ENCODE measurements around the gene FCAR. TPM values are rescaled to one million over a fixed set of nuclear protein-coding genes. Genes with fewer than 3 reads are reported as not detected.
"Not testable (repeated sequence)": the region's sequence is repeated elsewhere in the genome, so short reads cannot be mapped to it uniquely, and the experiment has no call there.

FCAR gene
- total and polyA plus RNA-seq, 10 donors, result 0.59 to 86.3 (median 18.6) TPM

GRCh38 chr19:54893406-54893805 is 19.4 kb downstream of the FCAR start:
- peak; percentile 41 for DNase-seq
- Histone ChIP-seq H3K4me3 (no peak overlapping the region), H3K27me3 (replicated peaks in 1 of 7) (peaks cover 0 to 5% (median 0%) of the 10 kb centered on the region in 7 donors), H3K27ac (no peak overlapping the region), H3K4me1 (no peaks in the 10 kb centered on the region), H3K9me3 (no peaks in the 10 kb centered on the region), H3K36me3 (peaks cover 0 to 42% (median 0%) of the 10 kb centered on the region in 6 donors)
- intact Hi-C loops (cut with DNase I; ENCODE audit: low total_unique reads), result no loop called here
- TF ChIP-seq POLR2A (IDR thresholded peaks at IDR 0.05) (no peak), CTCF (IDR thresholded peaks at IDR 0.05 in 8 of 11, conservative IDR thresholded peaks at IDR 0.05 in 3 of 11) (no peak), POLR2AphosphoS5 (IDR thresholded peaks at IDR 0.05) (no peak)
- 59 to 87% (median 76%) methylated on average over 7 of the region's 7 CpGs for WGBS, 5 donors

- H3K9me3 ChIP-seq; H3K27me3 ChIP-seq (replicated peaks in 1 of 7); H3K4me3 ChIP-seq; H3K27ac ChIP-seq; H3K4me1 ChIP-seq; intact Hi-C loops (cut with DNase I; ENCODE audit: low total_unique reads): not testable (repeated sequence)
- H3K36me3 ChIP-seq, result peaks cover 0 to 35% (median 0%) of the 10 kb centered on the region in 6 donors
- 88 to 95% (median 94%) methylated on average over 16 of the region's 16 CpGs for WGBS, 5 donors
- peak; percentile 27 for DNase-seq
Observed at GRCh38 chr19:54894106-54894505, 20.1 kb downstream of the FCAR start.

- 80 to 92% (median 90%) methylated on average over 2 of the region's 2 CpGs for WGBS, 5 donors
- H3K27me3 ChIP-seq (replicated peaks in 1 of 7), result peaks cover 0 to 10% (median 0%) of the 10 kb centered on the region in 7 donors
- intact Hi-C loops (cut with DNase I; ENCODE audit: low total_unique reads), result no loop called here
- peaks cover 0 to 5% (median 0%) of the 10 kb centered on the region in 6 donors for H3K4me1 ChIP-seq
- H3K4me3 ChIP-seq, result no peak overlapping the region
- no peak overlapping the region for H3K27ac ChIP-seq
- DNase-seq, result no peak
- TF ChIP-seq CTCF (IDR thresholded peaks at IDR 0.05 in 8 of 11, conservative IDR thresholded peaks at IDR 0.05 in 3 of 11) (no peak), POLR2A (IDR thresholded peaks at IDR 0.05) (no peak), POLR2AphosphoS5 (IDR thresholded peaks at IDR 0.05) (no peak)
- no peaks in the 10 kb centered on the region for H3K9me3 ChIP-seq
- peaks cover 0 to 15% (median 0%) of the 10 kb centered on the region in 6 donors for H3K36me3 ChIP-seq
Observed at GRCh38 chr19:54896036-54896435, 22.0 kb downstream of the FCAR start.

GRCh38 chr19:54898685-54899084 is 24.6 kb downstream of the FCAR start:
- 78 to 86% (median 84%) methylated on average over 7 of the region's 7 CpGs for WGBS, 5 donors

GRCh38 chr19:54899646-54900045 is 25.6 kb downstream of the FCAR start:
- peaks cover 0 to 19% (median 0%) of the 10 kb centered on the region in 6 donors for H3K4me1 ChIP-seq
- H3K9me3 ChIP-seq; H3K36me3 ChIP-seq; H3K4me3 ChIP-seq; H3K27ac ChIP-seq; H3K27me3 ChIP-seq (replicated peaks in 1 of 7); intact Hi-C loops (cut with DNase I; ENCODE audit: low total_unique reads): not testable (repeated sequence)
- 76 to 92% (median 85%) methylated on average over 9 of the region's 9 CpGs for WGBS, 5 donors
- peak; percentile 27 for DNase-seq

More at GRCh38 chr19:54898685-54899084, 24.6 kb downstream of the FCAR start:
- DNase-seq; H3K27me3 ChIP-seq (replicated peaks in 1 of 7); intact Hi-C loops (cut with DNase I; ENCODE audit: low total_unique reads); H3K36me3 ChIP-seq; H3K4me3 ChIP-seq; H3K9me3 ChIP-seq; H3K27ac ChIP-seq: not testable (repeated sequence)
- peaks cover 0 to 19% (median 0%) of the 10 kb centered on the region in 6 donors for H3K4me1 ChIP-seq

GRCh38 chr19:54901153-54901552 is 27.1 kb downstream of the FCAR start:
- peaks cover 0 to 19% (median 0%) of the 10 kb centered on the region in 6 donors for H3K4me1 ChIP-seq
- peaks cover 0 to 13% (median 0%) of the 10 kb centered on the region in 7 donors for H3K27me3 ChIP-seq (replicated peaks in 1 of 7)
- H3K27ac ChIP-seq, result peak overlapping the region in 4 of 8 donors; percentile 64 to 72 (median 70)
- peak in 1 of 3 donors; percentile 35 for TF ChIP-seq POLR2AphosphoS5 (IDR thresholded peaks at IDR 0.05)
- H3K9me3 ChIP-seq; intact Hi-C loops (cut with DNase I; ENCODE audit: low total_unique reads); H3K4me3 ChIP-seq; H3K36me3 ChIP-seq: not testable (repeated sequence)
- DNase-seq, result peak; percentile 86
- 39 to 72% (median 55%) methylated on average over 8 of the region's 8 CpGs for WGBS, 5 donors
